Ascending aorta (tissue), 2 donors: ENCODE results near the gene TMEM108. TPM values are rescaled to one million over a fixed set of nuclear protein-coding genes. Genes with fewer than 3 reads are reported as not detected.

Experiments used
- DNase-seq, 2 donors: peaks; one replicate each; pipeline ENCODE4 v3.0.0-alpha.2; 2019; ENCODE audit warnings: low spot score in 2 of 2
- H3K27ac ChIP-seq, 2 donors: fragments of 200-600 bp; sonication (generic); one replicate each; pipeline ENCODE4 v1.5.1; 2016 to 2017; ENCODE audit warnings: mild to moderate bottlenecking in 1 of 2
- H3K27me3 ChIP-seq: fragments of 200-600 bp; sonication (generic); one replicate; pipeline ENCODE4 v1.5.1; 2017
- H3K36me3 ChIP-seq, 2 donors: fragments of 200-600 bp; sonication (generic); one replicate each; pipeline ENCODE4 v1.5.1; 2016
- H3K4me1 ChIP-seq, 2 donors: fragments of 200-600 bp; sonication (generic); one replicate each; pipeline ENCODE4 v1.5.1; 2016 to 2017; ENCODE audit warnings: mild to moderate bottlenecking in 1 of 2
- H3K4me3 ChIP-seq, 2 donors: fragments of 200-600 bp; sonication (generic); one replicate each; pipeline ENCODE4 v1.5.1; 2016 to 2017; ENCODE audit warnings: mild to moderate bottlenecking in 1 of 2
- H3K9me3 ChIP-seq, 2 donors: fragments of 200-600 bp; sonication (generic); one replicate each; pipeline ENCODE4 v1.5.1; 2016
- CTCF ChIP-seq, 3 experiments: fragments of 200-600 bp in 2 of 3; fragments of 450-650 bp in 1 of 3; sonication (generic) in 2 of 3; IDR thresholded peaks; one replicate each; pipeline ENCODE4 v1.5.1; 2016 to 2019; ENCODE audit warnings: antibody characterized with exemption in 3 of 3, mild to moderate bottlenecking in 1 of 3, moderate library complexity in 1 of 3
- intact Hi-C: fragments of 100-400 bp; cut with DNase I; formaldehyde crosslinking; loops from one replicate; pipeline ENCODE4 v1.15.1; 2023
- total RNA-seq: library from RNA; depleted of rRNA; stranded (reverse); fragments of >200 nt; gene quantifications from one replicate; pipeline ENCODE4 v1.1.0, GENCODE V29; 2016

The TMEM108 gene
- total RNA-seq, 1 donor from 2014 or later: not detected

DNA sequence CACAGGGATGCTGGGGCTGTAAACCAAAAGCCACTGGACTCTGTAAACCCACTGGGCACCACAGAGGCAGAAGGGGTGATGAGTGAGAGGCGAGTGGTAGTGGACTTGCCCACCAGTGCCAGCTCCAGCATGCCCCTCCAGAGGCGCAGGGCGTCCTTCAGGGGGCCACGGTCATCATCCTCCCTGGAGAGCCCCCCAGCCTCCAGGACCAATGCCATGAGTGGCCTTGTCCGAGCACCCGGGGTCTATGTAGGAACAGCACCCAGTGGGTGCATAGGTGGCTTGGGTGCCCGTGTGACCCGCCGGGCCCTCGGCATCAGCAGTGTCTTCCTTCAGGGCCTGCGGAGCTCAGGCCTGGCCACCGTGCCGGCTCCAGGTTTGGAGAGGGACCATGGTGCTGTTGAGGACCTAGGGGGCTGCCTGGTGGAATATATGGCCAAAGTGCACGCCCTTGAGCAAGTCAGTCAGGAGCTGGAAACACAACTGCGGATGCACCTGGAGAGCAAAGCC, 361.9 kb downstream of the TMEM108 start, which contains the start of gene BFSP2:
BFSP2 (plus strand) TSS at position 51 of the 510 bp plus-strand sequence; CDS start at position 79, 28 bp downstream.
- Histone ChIP-seq H3K27me3 (no peaks in the 10 kb centered on the region), H3K4me1 (no peaks in the 10 kb centered on the region), H3K36me3 (no peaks in the 10 kb centered on the region), H3K27ac (no peak within 1 kb of the TSS), H3K9me3 (no peaks in the 10 kb centered on the region), H3K4me3 (no peak within 1 kb of the TSS)
- intact Hi-C loops: no loop called here
- TF ChIP-seq CTCF (IDR thresholded peaks at IDR 0.05): no peak
- no peak for DNase-seq

DNA sequence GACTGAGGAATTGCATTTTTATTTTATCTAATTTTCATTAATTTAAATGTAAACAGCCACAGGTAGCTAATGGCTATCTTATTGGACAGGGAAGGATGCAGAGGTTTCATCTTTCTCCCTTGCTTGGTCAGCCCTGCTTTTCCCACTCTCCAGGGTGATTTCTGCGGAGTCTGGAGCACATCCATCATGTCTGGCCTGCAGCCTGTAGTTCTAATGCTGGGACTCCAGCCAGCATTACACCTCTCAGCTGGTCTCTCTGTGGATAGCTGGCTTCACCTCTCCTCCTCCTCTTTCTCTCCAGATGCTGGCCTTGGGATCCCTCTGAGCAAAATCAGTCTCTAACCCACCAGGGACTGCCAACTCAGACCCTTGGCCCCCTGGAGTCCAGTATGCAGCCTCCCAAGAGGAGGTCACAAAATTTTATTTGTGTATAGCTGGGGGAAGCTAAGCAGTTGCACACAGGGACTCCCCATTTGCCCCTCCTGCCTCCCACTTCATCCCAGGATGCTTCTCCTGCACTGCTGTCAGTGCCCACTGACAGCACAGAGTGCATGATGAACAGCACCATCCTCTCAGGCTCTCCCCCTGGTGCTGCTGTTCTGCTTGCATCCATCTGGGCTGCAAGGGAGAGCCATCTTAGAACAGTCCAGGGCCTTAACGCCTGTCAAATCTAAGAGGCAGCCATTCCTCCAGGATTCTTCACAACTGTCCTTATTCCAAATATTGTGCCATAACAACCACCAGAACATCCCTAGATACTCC, 363.4 kb downstream of the TMEM108 start:
- Histone ChIP-seq H3K4me3 (no peak overlapping the region), H3K27ac (no peak overlapping the region), H3K4me1 (no peaks in the 10 kb centered on the region), H3K36me3 (no peaks in the 10 kb centered on the region), H3K9me3 (no peaks in the 10 kb centered on the region), H3K27me3 (no peaks in the 10 kb centered on the region)
- intact Hi-C loops: no loop called here
- no peak for TF ChIP-seq CTCF (IDR thresholded peaks at IDR 0.05)
- DNase-seq: no peak

- no peak overlapping the region for H3K27ac ChIP-seq
- H3K9me3 ChIP-seq: no peaks in the 10 kb centered on the region
- H3K36me3 ChIP-seq: no peaks in the 10 kb centered on the region
- intact Hi-C loops: no loop called here
- H3K4me3 ChIP-seq: no peak overlapping the region
- no peak for TF ChIP-seq CTCF (IDR thresholded peaks at IDR 0.05)
- H3K27me3 ChIP-seq: no peaks in the 10 kb centered on the region
- no peak for DNase-seq
- no peaks in the 10 kb centered on the region for H3K4me1 ChIP-seq
Measured at GRCh38 chr3:133404920-133405319, 366.7 kb downstream of the TMEM108 start.

DNA sequence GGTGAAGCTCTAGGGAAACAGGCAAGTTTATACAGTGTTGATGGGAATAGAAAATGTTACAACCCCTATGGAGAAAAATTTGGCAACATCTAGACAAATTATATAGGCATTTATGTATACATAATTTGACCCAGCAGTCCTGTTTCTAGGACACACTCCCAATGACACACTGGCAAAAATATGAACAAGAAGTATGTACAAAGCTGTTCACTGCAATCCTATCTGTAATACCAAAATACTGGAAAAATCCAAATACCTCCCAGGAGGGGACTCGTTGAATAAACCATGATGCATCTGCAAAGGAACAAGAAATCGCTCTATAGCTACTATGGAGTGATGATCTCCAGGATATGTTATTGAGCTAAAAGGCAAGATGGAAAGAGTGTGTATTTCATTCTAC, 370.2 kb downstream of the TMEM108 start:
- no peaks in the 10 kb centered on the region for H3K9me3 ChIP-seq
- TF ChIP-seq CTCF (IDR thresholded peaks at IDR 0.05): no peak
- no peak overlapping the region for H3K4me3 ChIP-seq
- H3K36me3 ChIP-seq: no peaks in the 10 kb centered on the region
- H3K27ac ChIP-seq: no peak overlapping the region
- no peaks in the 10 kb centered on the region for H3K4me1 ChIP-seq
- intact Hi-C loops: no loop called here
- H3K27me3 ChIP-seq: no peaks in the 10 kb centered on the region
- no peak for DNase-seq

GRCh38 chr3:133408961-133409360, 370.8 kb downstream of the TMEM108 start:
- no peaks in the 10 kb centered on the region for H3K4me1 ChIP-seq
- no peak for DNase-seq
- TF ChIP-seq CTCF (IDR thresholded peaks at IDR 0.05): no peak
- H3K9me3 ChIP-seq: no peaks in the 10 kb centered on the region
- no peaks in the 10 kb centered on the region for H3K36me3 ChIP-seq
- H3K27me3 ChIP-seq: no peaks in the 10 kb centered on the region
- H3K4me3 ChIP-seq: no peak overlapping the region
- no peak overlapping the region for H3K27ac ChIP-seq
- intact Hi-C loops: no loop called here
